ENCODE data around the gene MUSTN1.

DNA sequence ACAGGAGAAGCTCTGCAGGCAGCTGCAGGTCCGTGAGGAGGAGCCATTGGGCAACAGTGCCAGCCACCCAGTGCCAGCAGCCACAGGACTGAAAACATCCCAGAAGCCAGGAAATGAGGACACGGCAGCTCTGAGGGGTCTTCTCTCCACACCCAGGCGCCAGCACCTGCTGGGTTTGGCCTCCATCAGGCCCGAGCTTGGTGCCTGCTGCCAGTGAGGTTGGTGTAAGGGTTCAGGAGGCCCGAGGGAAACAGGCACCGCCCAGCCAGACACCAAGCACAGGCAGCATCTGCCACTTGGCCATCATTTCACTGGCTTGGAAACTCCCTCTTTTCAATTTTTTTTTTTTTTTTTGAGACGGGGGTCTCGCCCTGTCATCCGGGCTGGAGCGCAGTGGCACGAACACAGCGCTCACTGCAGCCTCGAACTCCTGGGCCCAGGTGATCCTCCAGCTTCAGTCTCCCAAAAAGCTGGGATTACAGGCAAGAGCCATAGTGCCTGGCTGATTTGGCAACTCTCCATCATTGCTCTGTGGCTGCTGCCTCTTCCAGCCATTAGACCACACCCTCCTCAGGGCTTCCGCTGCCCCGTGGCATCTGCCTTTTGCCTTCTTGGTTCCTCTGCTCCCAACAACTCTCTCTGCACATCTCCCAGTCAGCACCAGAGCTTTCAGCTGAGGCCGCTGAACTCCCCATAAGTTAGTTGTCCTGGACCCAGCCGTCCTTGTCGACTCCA lies 41.7 kb downstream of the MUSTN1 start:
- TF ChIP-seq CTCF (IDR thresholded peaks at IDR 0.05; ENCODE audit: extremely low read depth in 1 of 2, insufficient read depth in 1 of 2, low read depth in 1 of 2, low read length in 2 of 2) (no peak), JUN (IDR thresholded peaks at IDR 0.05; ENCODE audit: borderline replicate concordance, insufficient read depth, insufficient read length, low read depth) (no peak)
